NB4 (cell line): ENCODE results near the gene FAM181A.

ENCODE experiments used
- POLR2A ChIP-seq: IDR thresholded peaks from 2 replicates; pipeline ENCODE4 v1.6.1; 2011; ENCODE audit warnings: mild to moderate bottlenecking; ENCODE audit not compliant: insufficient read length; ENCODE audit errors: extremely low read depth
- TF ChIP-seq, protein P1 (sequence below): IDR thresholded peaks from one replicate; pipeline ENCODE4 v1.5.1; 2012; ENCODE audit warnings: low read depth, low read length

DNA sequence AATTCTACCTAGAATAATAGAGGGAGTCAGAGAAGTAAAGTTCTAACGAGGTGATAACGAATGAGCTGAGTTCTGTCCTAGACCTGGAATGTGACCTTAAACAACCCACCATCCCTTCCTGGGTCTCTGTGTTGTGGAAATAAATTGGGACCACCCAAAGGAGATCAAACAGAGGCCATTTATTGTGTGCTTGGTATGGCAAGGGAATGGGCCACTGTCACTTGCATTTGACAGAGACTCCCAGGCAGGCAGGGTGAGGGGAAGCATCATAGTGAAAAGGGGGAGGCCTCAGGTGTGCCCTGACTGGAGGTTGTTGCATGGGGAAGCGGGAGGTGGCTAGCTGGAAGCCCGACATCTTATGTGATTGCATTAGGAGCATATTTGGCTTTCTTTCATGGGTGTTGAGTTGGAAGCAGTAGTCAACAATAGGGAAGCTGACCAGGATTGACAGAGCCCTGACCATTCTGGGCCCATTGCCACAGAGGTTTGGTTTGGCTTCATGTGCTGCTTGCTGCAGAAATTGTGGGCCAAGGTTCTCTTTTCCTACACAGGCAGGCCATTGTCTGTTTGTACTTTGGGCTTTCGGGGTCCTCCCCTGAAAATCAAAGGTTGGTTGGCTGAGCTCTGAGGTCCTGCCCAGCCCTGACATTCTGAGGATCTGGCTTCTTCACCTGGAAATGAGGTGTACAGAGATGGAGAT is 17.6 kb upstream of the FAM181A start:
- TF ChIP-seq, protein P1, sequence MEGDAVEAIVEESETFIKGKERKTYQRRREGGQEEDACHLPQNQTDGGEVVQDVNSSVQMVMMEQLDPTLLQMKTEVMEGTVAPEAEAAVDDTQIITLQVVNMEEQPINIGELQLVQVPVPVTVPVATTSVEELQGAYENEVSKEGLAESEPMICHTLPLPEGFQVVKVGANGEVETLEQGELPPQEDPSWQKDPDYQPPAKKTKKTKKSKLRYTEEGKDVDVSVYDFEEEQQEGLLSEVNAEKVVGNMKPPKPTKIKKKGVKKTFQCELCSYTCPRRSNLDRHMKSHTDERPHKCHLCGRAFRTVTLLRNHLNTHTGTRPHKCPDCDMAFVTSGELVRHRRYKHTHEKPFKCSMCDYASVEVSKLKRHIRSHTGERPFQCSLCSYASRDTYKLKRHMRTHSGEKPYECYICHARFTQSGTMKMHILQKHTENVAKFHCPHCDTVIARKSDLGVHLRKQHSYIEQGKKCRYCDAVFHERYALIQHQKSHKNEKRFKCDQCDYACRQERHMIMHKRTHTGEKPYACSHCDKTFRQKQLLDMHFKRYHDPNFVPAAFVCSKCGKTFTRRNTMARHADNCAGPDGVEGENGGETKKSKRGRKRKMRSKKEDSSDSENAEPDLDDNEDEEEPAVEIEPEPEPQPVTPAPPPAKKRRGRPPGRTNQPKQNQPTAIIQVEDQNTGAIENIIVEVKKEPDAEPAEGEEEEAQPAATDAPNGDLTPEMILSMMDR: no peak
- TF ChIP-seq POLR2A: no peak
